HG03066 (cell line): ENCODE measurements around the gene AOC3.

Source experiments
- ATAC-seq: cut with Tn5 transposase; IDR thresholded peaks from one replicate; pipeline ENCODE4 v1.9.1; 2021; ENCODE audit warnings: low read depth; ENCODE audit not compliant: unreplicated experiment

Gene AOC3, protein sequence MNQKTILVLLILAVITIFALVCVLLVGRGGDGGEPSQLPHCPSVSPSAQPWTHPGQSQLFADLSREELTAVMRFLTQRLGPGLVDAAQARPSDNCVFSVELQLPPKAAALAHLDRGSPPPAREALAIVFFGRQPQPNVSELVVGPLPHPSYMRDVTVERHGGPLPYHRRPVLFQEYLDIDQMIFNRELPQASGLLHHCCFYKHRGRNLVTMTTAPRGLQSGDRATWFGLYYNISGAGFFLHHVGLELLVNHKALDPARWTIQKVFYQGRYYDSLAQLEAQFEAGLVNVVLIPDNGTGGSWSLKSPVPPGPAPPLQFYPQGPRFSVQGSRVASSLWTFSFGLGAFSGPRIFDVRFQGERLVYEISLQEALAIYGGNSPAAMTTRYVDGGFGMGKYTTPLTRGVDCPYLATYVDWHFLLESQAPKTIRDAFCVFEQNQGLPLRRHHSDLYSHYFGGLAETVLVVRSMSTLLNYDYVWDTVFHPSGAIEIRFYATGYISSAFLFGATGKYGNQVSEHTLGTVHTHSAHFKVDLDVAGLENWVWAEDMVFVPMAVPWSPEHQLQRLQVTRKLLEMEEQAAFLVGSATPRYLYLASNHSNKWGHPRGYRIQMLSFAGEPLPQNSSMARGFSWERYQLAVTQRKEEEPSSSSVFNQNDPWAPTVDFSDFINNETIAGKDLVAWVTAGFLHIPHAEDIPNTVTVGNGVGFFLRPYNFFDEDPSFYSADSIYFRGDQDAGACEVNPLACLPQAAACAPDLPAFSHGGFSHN

GRCh38 chr17:42850954-42851353 lies at the start of gene AOC3:
Gene AOC3 (plus strand): TSS chr17:42851199. CDS start chr17:42851344, 145 bp downstream.
- no peak for ATAC-seq

DNA sequence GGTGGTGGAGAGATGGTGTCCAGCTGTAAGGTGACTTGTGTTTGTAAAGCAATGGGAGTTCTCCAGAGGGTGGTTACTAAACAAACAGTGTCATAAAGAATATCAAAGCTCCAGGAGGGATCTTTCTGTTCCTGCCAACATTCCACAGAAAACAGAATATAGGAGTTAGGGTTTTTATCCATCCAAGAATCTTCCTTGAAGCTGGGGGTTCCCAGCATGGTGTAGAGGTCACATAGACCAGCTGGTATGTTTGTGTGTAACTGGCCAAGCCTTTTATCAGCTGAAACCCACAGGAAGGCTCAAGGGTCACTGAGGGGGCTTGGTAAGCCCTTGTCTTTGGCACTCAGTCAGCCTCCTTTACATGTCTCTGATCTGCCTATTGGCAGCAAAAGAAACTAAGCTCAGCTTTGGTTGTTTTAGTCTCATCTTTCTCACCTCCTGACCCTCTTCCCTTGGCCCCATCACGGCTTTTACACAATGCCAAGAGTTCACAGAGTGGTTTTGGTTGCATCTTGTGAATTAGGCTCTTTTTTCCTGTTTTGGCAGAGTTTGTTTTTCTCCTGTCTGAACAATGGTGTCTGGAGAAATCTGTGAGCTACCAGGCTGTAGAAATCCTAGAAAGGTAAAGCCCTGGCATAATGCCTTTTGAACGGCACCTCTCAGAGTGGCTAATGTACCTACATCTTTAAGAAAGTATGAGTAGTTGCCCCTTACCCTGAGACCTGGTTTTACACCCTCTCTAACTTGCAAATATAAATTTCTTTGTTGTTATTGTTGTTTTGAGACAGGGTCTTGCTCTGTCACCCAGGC lies 47.7 kb upstream of the AOC3 start:
- ATAC-seq, result no peak

DNA sequence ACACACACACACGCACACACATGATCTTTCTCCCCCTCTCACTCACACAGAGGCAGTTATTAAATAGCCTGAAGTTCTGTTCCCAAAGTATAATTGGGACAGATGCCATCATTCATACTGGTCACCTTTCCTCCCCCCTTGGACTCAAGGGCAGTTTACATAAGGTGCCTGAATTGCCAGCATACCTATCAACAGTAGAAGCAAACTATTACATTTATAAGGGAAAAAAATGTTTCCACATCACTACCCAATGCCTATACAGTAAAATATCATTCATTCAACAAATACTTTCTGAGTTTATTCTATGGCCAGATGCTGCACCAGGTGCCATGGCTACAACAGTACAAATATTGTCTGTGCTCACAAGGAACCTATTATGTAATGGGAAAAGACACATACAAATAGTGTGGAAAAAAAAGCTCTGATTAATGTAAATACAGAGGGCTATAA lies 46.1 kb upstream of the AOC3 start:
- no peak for ATAC-seq

GRCh38 chr17:42806249-42806648 lies 44.8 kb upstream of the AOC3 start:
- ATAC-seq, result no peak

- no peak for ATAC-seq
These were observed 41.7 kb upstream of the AOC3 start for GRCh38 chr17:42809250-42809649.

GRCh38 chr17:42814633-42815399 lies 36.2 kb upstream of the AOC3 start:
- no peak for ATAC-seq

GRCh38 chr17:42817866-42818265 lies 33.1 kb upstream of the AOC3 start:
- ATAC-seq, result no peak

- ATAC-seq, result no peak
These were observed 32.6 kb upstream of the AOC3 start for GRCh38 chr17:42818379-42818778.

- no peak for ATAC-seq
These were observed 31.0 kb upstream of the AOC3 start for GRCh38 chr17:42819939-42820535.

DNA sequence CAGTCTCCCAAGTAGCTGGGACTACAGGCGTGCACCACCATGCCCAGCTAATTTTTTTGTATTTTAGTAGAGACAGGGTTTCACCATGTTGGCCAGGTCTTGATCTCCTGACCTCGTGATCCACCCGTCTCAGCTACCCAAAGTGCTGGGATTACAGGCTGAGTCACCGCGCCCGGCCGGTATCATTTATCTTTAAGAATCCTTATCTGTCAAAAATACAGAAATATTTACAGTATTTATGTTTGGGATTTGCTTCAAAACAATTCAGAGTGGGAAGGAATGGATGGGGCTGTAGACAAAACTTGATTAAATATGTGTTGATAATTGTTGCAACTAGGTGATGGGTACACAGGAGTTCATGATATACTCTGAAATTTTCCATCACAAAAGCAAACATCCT lies 29.8 kb upstream of the AOC3 start:
- ATAC-seq, result no peak

- no peak for ATAC-seq
These were observed 23.5 kb upstream of the AOC3 start for GRCh38 chr17:42827472-42827871.

GRCh38 chr17:42830971-42831370 lies 20.0 kb upstream of the AOC3 start:
- no peak for ATAC-seq

DNA sequence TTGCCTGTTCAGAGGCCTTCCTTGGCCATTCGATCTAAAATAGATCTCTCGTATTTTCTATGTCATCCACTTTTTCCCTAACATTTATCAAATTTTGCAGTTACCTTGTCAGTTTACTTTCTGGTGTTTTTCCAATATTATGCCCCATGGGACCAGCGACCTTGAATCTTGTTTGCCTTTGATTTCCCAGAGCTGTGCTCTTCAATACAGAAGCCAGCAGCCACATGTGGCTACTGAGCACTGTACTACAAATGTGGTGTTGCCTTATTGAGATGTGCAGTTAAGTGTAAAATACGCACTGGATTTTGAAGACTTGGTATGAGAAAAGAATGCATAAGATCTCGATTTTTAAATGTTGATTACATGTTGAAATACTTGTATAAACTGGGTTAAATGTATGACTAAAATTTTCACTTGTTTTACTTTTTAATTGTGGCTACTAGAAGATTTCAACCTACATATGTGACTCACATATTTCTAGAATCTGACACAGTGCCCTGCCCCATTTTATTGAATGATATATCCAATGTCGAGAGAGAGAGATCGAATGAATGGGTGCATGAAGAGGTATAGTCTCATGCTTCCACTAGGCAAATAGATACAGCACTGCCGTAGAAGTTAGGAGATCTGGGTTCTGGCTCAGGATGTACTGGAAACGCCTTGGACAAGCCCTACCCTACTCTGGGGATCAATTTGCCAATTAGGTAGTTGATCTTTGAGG lies 18.6 kb upstream of the AOC3 start:
- ATAC-seq, result peak; percentile 15

DNA sequence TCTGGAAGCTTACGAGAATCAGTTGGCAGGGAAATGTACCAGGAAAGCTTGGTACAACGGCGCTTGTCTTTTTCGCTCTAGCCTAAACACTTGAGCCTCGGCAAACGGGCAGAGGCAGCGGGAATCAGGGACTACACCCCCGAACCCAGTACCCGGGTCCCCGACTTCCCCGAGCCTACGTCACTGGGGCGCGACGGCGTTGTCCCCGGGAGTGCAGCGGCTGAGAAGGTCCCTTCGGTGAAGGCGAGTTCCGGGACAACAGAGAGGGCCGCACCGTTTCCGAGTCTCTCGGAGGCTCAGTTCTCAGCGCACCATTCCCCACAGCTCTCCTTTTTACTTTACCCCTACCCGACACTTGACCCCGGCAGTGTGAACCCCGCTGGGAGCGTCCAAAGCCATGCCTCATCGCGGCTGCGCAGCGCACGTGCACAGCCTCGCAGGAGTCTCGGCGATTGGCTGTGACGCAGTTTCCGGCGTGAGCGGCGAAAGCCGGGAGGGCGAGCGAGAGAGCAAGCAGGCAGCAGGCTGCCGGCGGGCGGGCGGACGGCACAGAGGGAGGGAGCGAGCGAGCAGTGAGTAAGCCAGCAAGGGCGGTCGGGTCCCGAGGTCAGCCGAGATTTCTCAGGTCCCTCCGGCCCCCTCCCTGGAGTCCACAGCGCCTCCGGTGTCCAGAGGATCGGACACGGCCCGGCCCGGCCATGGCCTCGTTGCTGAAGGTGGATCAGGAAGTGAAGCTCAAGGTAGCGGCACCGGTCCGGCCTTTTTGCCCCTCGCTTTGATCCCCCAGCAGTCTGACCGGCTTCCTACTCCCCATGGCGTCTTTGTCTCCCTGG lies 17.8 kb upstream of the AOC3 start, which contains the start of gene PSME3:
Gene PSME3 (plus strand): TSS at position 464 of the 833 bp plus-strand sequence. CDS start 235 bp downstream, at position 699.
- ATAC-seq, result peak; percentile 81

GRCh38 chr17:42833767-42834422 lies 17.1 kb upstream of the AOC3 start:
- no peak for ATAC-seq

DNA sequence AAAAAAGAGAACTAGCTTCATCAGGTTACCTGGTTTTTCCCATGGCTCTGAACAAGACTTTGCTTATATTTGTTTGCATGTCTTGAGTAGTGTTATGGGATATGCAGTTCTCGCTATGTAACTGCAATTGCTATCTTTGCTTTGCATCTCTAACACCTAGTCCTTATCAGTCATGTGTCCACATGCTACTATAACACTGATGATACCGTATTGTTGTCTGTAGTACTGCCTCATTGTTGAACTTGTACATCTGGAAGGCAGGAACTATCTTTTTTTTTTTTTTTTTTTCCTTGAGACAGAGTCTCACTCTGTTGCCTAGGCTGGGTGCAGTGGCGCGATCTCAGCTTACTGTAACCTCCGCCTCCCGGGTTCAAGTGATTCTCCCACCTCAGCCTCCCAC lies 15.3 kb upstream of the AOC3 start:
- ATAC-seq, result no peak

- ATAC-seq, result no peak
These were observed 8.9 kb upstream of the AOC3 start for GRCh38 chr17:42841975-42842685.
